ENCODE measurements around the gene HOXB9.

GRCh38 chr17:48621410-48622392 lies 4.5 kb downstream of the HOXB9 start:
- TF ChIP-seq POLR2A (IDR thresholded peaks at IDR 0.05) (no peak), CTCF (IDR thresholded peaks at IDR 0.05) (no peak)
